H9 (cell line): ENCODE data around the gene HOXB1. TPM values are rescaled to one million over a fixed set of nuclear protein-coding genes. Genes with fewer than 3 reads are reported as not detected.
A peak's percentile ranks its signal among the peaks of the same experiment; 100 is the strongest.

Experiments used
- DNase-seq: peaks from one replicate; pipeline ENCODE4 v3.0.0-alpha.2; 2017
- H2AFZ ChIP-seq: one replicate; pipeline ENCODE4 v1.6.1; 2013; ENCODE audit warnings: mild to moderate bottlenecking, low read length, control low read depth, moderate library complexity
- H2AK5ac ChIP-seq: 2 replicates; pipeline ENCODE4 v1.6.1; 2013; ENCODE audit warnings: low read length, control low read depth, mixed read lengths; ENCODE audit not compliant: insufficient read length
- H2BK120ac ChIP-seq: one replicate; pipeline ENCODE4 v1.6.1; 2013; ENCODE audit warnings: low read depth, mild to moderate bottlenecking, low read length, control low read depth, inconsistent platforms; ENCODE audit not compliant: poor library complexity, severe bottlenecking
- H2BK12ac ChIP-seq: 2 replicates; pipeline ENCODE4 v1.6.1; 2013; ENCODE audit warnings: low read length, control low read depth, mixed read lengths, low read depth; ENCODE audit not compliant: insufficient read length
- H2BK15ac ChIP-seq: 2 replicates; pipeline ENCODE4 v1.6.1; 2013; ENCODE audit warnings: low read depth, low read length, control low read depth
- H2BK20ac ChIP-seq: one replicate; pipeline ENCODE4 v1.6.1; 2013; ENCODE audit warnings: low read depth, mild to moderate bottlenecking, low read length, control low read depth, inconsistent platforms; ENCODE audit not compliant: poor library complexity, severe bottlenecking
- H2BK5ac ChIP-seq: 2 replicates; pipeline ENCODE4 v1.6.1; 2013; ENCODE audit warnings: low read length, control low read depth, mixed read lengths; ENCODE audit not compliant: insufficient read length
- H3K14ac ChIP-seq: 2 replicates; pipeline ENCODE4 v1.6.1; 2013; ENCODE audit warnings: low read length, control low read depth; ENCODE audit not compliant: insufficient read depth
- H3K18ac ChIP-seq: 2 replicates; pipeline ENCODE4 v1.6.1; 2013; ENCODE audit warnings: low read depth, mild to moderate bottlenecking, mixed read lengths, low read length, control low read depth; ENCODE audit not compliant: insufficient read length
- H3K23ac ChIP-seq: 2 replicates; pipeline ENCODE4 v1.6.1; 2013; ENCODE audit warnings: low read length, control low read depth, mixed read lengths, low read depth; ENCODE audit not compliant: insufficient read length
- H3K23me2 ChIP-seq: 2 replicates; pipeline ENCODE4 v1.6.1; 2013; ENCODE audit warnings: low read depth, mild to moderate bottlenecking, mixed read lengths, low read length, control low read depth; ENCODE audit not compliant: insufficient read length, poor library complexity, severe bottlenecking
- H3K27ac ChIP-seq: 2 replicates; pipeline ENCODE4 v1.5.1; 2013; ENCODE audit warnings: low read length, control low read depth, mixed read lengths, low read depth; ENCODE audit not compliant: insufficient read length
- H3K27me3 ChIP-seq: 2 replicates; pipeline ENCODE4 v1.6.1; 2013; ENCODE audit warnings: low read length, control low read depth, inconsistent platforms; ENCODE audit not compliant: insufficient read depth
- H3K4ac ChIP-seq: 2 replicates; pipeline ENCODE4 v1.6.1; 2013; ENCODE audit warnings: low read depth, mild to moderate bottlenecking, control low read depth, inconsistent platforms, low read length, moderate library complexity
- H3K4me1 ChIP-seq: 2 replicates; pipeline ENCODE4 v1.6.1; 2013; ENCODE audit warnings: low read length, control low read depth, inconsistent platforms; ENCODE audit not compliant: insufficient read depth
- H3K4me2 ChIP-seq: 2 replicates; pipeline ENCODE4 v1.6.1; 2013; ENCODE audit warnings: low read length, control low read depth, mixed read lengths; ENCODE audit not compliant: insufficient read length, insufficient read depth
- H3K56ac ChIP-seq: 2 replicates; pipeline ENCODE4 v1.6.1; 2013; ENCODE audit warnings: low read depth, mild to moderate bottlenecking, mixed read lengths, low read length, control low read depth; ENCODE audit not compliant: insufficient read length
- H3K79me1 ChIP-seq: 2 replicates; pipeline ENCODE4 v1.6.1; 2013; ENCODE audit warnings: low read depth, mild to moderate bottlenecking, moderate library complexity, low read length, control low read depth, inconsistent platforms; ENCODE audit not compliant: insufficient read depth, poor library complexity, severe bottlenecking
- H3K79me2 ChIP-seq: 2 replicates; pipeline ENCODE4 v1.6.1; 2013; ENCODE audit warnings: low read length, control low read depth, inconsistent platforms; ENCODE audit not compliant: insufficient read depth
- H3K9ac ChIP-seq: 2 replicates; pipeline ENCODE4 v1.6.1; 2013; ENCODE audit warnings: low read length, control low read depth, mixed read lengths; ENCODE audit not compliant: insufficient read length; ENCODE audit errors: extremely low read depth
- H3K9me3 ChIP-seq: one replicate; pipeline ENCODE4 v1.6.1; 2013; ENCODE audit warnings: low read depth, low read length, inconsistent platforms; ENCODE audit not compliant: control insufficient read depth
- H3T11ph ChIP-seq: one replicate; pipeline ENCODE4 v1.6.1; 2013; ENCODE audit warnings: mild to moderate bottlenecking, low read length, control low read depth, inconsistent platforms
- H4K20me1 ChIP-seq: one replicate; pipeline ENCODE4 v1.6.1; 2013; ENCODE audit not compliant: control insufficient read depth, insufficient read length, insufficient read depth
- H4K5ac ChIP-seq: 2 replicates; pipeline ENCODE4 v1.6.1; 2013; ENCODE audit warnings: low read depth, mild to moderate bottlenecking, mixed read lengths, low read length, control low read depth; ENCODE audit not compliant: insufficient read length
- H4K8ac ChIP-seq: replicated peaks from 2 replicates; pipeline ENCODE4 v1.6.1; 2013; ENCODE audit warnings: low read length, control low read depth, mixed read lengths, low read depth; ENCODE audit not compliant: insufficient read length
- H4K91ac ChIP-seq: 2 replicates; pipeline ENCODE4 v1.6.1; 2013; ENCODE audit warnings: low read depth, mild to moderate bottlenecking, moderate library complexity, mixed read lengths, low read length, control low read depth; ENCODE audit not compliant: insufficient read length
- H3K27ac Mint-ChIP-seq, 3 experiments: 2 replicates in 2 of 3; 3 replicates in 1 of 3; pipeline ENCODE4 v1.8.0; 2020 to 2021; ENCODE audit warnings: mixed read lengths in 3 of 3, mild to moderate bottlenecking in 1 of 3, moderate library complexity in 1 of 3
- H3K27me3 Mint-ChIP-seq: 2 replicates; pipeline ENCODE4 v1.8.0; 2021; ENCODE audit warnings: low read depth, mild to moderate bottlenecking, moderate library complexity, mixed read lengths
- H3K36me3 Mint-ChIP-seq, 3 experiments: 2 replicates in 2 of 3; 3 replicates in 1 of 3; pipeline ENCODE4 v1.8.0; 2020 to 2021; ENCODE audit warnings: low read depth in 3 of 3, mixed read lengths in 3 of 3; ENCODE audit not compliant: insufficient read depth in 1 of 3
- H3K4me1 Mint-ChIP-seq, 2 experiments: 2 replicates each; pipeline ENCODE4 v1.8.0; 2020; ENCODE audit warnings: mixed read lengths in 2 of 2
- H3K4me3 Mint-ChIP-seq, 2 experiments: 2 replicates in 1 of 2; 3 replicates in 1 of 2; pipeline ENCODE4 v1.8.0; 2020 to 2021; ENCODE audit warnings: mild to moderate bottlenecking in 2 of 2, mixed read lengths in 2 of 2, moderate library complexity in 1 of 2
- H3K9me3 Mint-ChIP-seq, 2 experiments: 2 replicates in 1 of 2; 3 replicates in 1 of 2; pipeline ENCODE4 v1.8.0; 2020; ENCODE audit warnings: mild to moderate bottlenecking in 2 of 2, mixed read lengths in 2 of 2, moderate library complexity in 1 of 2
- CTCF ChIP-seq: fragments of 200-600 bp; sonication (generic); conservative IDR thresholded peaks from 3 replicates; pipeline ENCODE4 v1.8.0; 2021; ENCODE audit warnings: antibody characterized with exemption, mild to moderate bottlenecking
- WGBS: extraction: QIAGEN DNeasy Blood & Tissue Kit; methylation state at CpG from one replicate; pipeline ENCODE4 v1.1.7; 2013; ENCODE audit warnings: missing lambda C conversion rate, low lambda C conversion rate, mixed read lengths; ENCODE audit not compliant: insufficient read length; ENCODE audit errors: extremely low coverage; 5-methylcytosine and 5-hydroxymethylcytosine counted together
- total RNA-seq: library from RNA; stranded (reverse); gene quantifications from 2 replicates; pipeline ENCODE4 v1.2.1, GENCODE V29; 2021

The HOXB1 gene
- total RNA-seq, 1 experiment from 2014 or later, result not detected

- H2AK5ac ChIP-seq, result no peak overlapping the region
- H3K4ac ChIP-seq, result no peak overlapping the region
- Mint-ChIP-seq H3K36me3 (no peaks in the 10 kb centered on the region), H3K9me3 (peaks cover 11 to 13% of the 10 kb centered on the region in 2 experiments; a peak in 4 of 5 replicates), H3K27me3 (peaks cover 99% of the 10 kb centered on the region), H3K4me3 (peak overlapping the region in 1 of 2 experiments; percentile 26; a peak in 1 of 5 replicates), H3K4me1 (peaks cover 24 to 53% of the 10 kb centered on the region in 2 experiments), H3K27ac (no peak overlapping the region)
- no peak for TF ChIP-seq CTCF
- DNase-seq, result no peak
- H3K9me3 ChIP-seq, result no peaks in the 10 kb centered on the region
- no CpG with 5 or more reads among the region's 47 CpGs for WGBS
- no peak overlapping the region for H2BK15ac ChIP-seq
- peaks cover 91% of the 10 kb centered on the region for H3K27me3 ChIP-seq
- H4K20me1 ChIP-seq, result peaks cover 3% of the 10 kb centered on the region
- no peak overlapping the region for H4K8ac ChIP-seq
- no peak overlapping the region for H3K27ac ChIP-seq
- no peak overlapping the region for H3T11ph ChIP-seq
- no peak overlapping the region for H3K4me2 ChIP-seq
- H3K56ac ChIP-seq, result no peak overlapping the region
- no peak overlapping the region for H2BK12ac ChIP-seq
- H3K18ac ChIP-seq, result no peak overlapping the region
- no peak overlapping the region for H3K9ac ChIP-seq
- H3K23ac ChIP-seq, result no peak overlapping the region
- H3K4me1 ChIP-seq, result peaks cover 3% of the 10 kb centered on the region; the same call in 1 of the 2 replicates
- no peak overlapping the region for H3K14ac ChIP-seq
- no peaks in the 10 kb centered on the region for H3K23me2 ChIP-seq
- H2BK120ac ChIP-seq, result no peak overlapping the region
- no peak overlapping the region for H2BK20ac ChIP-seq
- H3K79me2 ChIP-seq, result no peaks in the 10 kb centered on the region
- no peak overlapping the region for H4K91ac ChIP-seq
- H2BK5ac ChIP-seq, result no peak overlapping the region
- H3K79me1 ChIP-seq, result no peaks in the 10 kb centered on the region
- no peak overlapping the region for H4K5ac ChIP-seq
- no peak overlapping the region for H2AFZ ChIP-seq
Measured at GRCh38 chr17:48551596-48552465, 21.0 kb upstream of the HOXB1 start.
